Measurements from ENCODE around the gene USP37. TPM values are rescaled to one million over a fixed set of nuclear protein-coding genes. Genes with fewer than 3 reads are reported as not detected.

The USP37 gene
- total and polyA plus RNA-seq, 2 of the 13 experiments (the other 11 are each of a cell fraction or from before 2014, with no cell fraction given), result 6.5 to 30.6 TPM

DNA sequence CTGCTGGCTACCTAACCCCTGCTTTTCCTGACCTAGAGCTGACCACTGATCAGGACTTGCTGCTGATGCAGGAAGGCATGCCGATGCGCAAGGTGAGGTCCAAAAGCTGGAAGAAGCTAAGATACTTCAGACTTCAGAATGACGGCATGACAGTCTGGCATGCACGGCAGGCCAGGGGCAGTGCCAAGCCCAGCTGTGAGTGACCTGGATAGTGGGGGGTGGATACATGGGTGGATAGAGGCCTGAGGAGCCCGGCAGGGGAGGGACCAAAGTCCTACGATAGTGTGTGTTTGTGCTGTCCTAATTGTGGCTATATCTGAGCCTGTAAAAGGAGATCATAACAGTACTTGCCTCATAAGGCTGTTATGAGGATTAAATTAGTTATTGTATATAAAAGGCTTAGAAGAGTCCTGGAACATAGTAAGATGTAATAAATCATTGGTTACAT, 47.7 kb upstream of the USP37 start (continued):
- TF ChIP-seq ZNF605 (CRISPR knock-in tag; IDR thresholded peaks at IDR 0.05) (no peak), ZNF180 (CRISPR knock-in tag; IDR thresholded peaks at IDR 0.05; ENCODE audit: borderline replicate concordance, low read depth) (no peak), ZNF670 (CRISPR knock-in tag; IDR thresholded peaks at IDR 0.05; ENCODE audit: borderline replicate concordance) (no peak), ZBTB49 (CRISPR knock-in tag; IDR thresholded peaks at IDR 0.05; ENCODE audit: borderline replicate concordance) (no peak), ZNF317 (CRISPR knock-in tag; IDR thresholded peaks at IDR 0.05) (no peak), ZNF891 (CRISPR knock-in tag; IDR thresholded peaks at IDR 0.05) (peak; percentile 61; the same call in 1 of the 2 replicates), HNRNPL (IDR thresholded peaks at IDR 0.05; ENCODE audit: low read depth, low read length) (peak; percentile 88), NFE2L2 (IDR thresholded peaks at IDR 0.05; ENCODE audit: low read length) (no peak), ZFY (CRISPR knock-in tag; IDR thresholded peaks at IDR 0.05) (0 out of 2 replicates have a peak, but pooled peaks have one; percentile 27), NCOA5 (CRISPR knock-in tag; IDR thresholded peaks at IDR 0.05) (no peak), RFX1 (IDR thresholded peaks at IDR 0.05) (no peak), RBFOX2 (IDR thresholded peaks at IDR 0.05; ENCODE audit: low read depth, low read length) (no peak), ELF1 (CRISPR knock-in tag; IDR thresholded peaks at IDR 0.05) (no peak), PAXIP1 (CRISPR knock-in tag; conservative IDR thresholded peaks at IDR 0.05) (0 out of 2 replicates have a peak, but pooled peaks have one; percentile 21), ZNF703 (CRISPR knock-in tag; IDR thresholded peaks at IDR 0.05; ENCODE audit: borderline replicate concordance) (no peak), RAD21 (CRISPR knock-in tag; IDR thresholded peaks at IDR 0.05) (no peak), ZMYM4 (CRISPR knock-in tag; IDR thresholded peaks at IDR 0.05) (0 out of 2 replicates have a peak, but pooled peaks have one; percentile 24)
- TF ChIP-seq, protein P1, sequence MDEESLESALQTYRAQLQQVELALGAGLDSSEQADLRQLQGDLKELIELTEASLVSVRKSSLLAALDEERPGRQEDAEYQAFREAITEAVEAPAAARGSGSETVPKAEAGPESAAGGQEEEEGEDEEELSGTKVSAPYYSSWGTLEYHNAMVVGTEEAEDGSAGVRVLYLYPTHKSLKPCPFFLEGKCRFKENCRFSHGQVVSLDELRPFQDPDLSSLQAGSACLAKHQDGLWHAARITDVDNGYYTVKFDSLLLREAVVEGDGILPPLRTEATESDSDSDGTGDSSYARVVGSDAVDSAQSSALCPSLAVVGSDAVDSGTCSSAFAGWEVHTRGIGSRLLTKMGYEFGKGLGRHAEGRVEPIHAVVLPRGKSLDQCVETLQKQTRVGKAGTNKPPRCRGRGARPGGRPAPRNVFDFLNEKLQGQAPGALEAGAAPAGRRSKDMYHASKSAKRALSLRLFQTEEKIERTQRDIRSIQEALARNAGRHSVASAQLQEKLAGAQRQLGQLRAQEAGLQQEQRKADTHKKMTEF (CRISPR knock-in tag; IDR thresholded peaks at IDR 0.05), result no peak
- TF ChIP-seq, protein P2, sequence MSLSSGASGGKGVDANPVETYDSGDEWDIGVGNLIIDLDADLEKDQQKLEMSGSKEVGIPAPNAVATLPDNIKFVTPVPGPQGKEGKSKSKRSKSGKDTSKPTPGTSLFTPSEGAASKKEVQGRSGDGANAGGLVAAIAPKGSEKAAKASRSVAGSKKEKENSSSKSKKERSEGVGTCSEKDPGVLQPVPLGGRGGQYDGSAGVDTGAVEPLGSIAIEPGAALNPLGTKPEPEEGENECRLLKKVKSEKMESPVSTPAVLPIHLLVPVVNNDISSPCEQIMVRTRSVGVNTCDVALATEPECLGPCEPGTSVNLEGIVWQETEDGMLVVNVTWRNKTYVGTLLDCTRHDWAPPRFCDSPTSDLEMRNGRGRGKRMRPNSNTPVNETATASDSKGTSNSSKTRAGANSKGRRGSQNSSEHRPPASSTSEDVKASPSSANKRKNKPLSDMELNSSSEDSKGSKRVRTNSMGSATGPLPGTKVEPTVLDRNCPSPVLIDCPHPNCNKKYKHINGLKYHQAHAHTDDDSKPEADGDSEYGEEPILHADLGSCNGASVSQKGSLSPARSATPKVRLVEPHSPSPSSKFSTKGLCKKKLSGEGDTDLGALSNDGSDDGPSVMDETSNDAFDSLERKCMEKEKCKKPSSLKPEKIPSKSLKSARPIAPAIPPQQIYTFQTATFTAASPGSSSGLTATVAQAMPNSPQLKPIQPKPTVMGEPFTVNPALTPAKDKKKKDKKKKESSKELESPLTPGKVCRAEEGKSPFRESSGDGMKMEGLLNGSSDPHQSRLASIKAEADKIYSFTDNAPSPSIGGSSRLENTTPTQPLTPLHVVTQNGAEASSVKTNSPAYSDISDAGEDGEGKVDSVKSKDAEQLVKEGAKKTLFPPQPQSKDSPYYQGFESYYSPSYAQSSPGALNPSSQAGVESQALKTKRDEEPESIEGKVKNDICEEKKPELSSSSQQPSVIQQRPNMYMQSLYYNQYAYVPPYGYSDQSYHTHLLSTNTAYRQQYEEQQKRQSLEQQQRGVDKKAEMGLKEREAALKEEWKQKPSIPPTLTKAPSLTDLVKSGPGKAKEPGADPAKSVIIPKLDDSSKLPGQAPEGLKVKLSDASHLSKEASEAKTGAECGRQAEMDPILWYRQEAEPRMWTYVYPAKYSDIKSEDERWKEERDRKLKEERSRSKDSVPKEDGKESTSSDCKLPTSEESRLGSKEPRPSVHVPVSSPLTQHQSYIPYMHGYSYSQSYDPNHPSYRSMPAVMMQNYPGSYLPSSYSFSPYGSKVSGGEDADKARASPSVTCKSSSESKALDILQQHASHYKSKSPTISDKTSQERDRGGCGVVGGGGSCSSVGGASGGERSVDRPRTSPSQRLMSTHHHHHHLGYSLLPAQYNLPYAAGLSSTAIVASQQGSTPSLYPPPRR (CRISPR knock-in tag; IDR thresholded peaks at IDR 0.05; ENCODE audit: borderline replicate concordance), result no peak

Data from HepG2 (cell line).